Prostate gland (tissue), 2 donors: ENCODE results near the gene TMEM204. TPM values are rescaled to one million over a fixed set of nuclear protein-coding genes. Genes with fewer than 3 reads are reported as not detected.

Experiments used
- DNase-seq: peaks from one replicate; pipeline ENCODE4 v3.0.0-alpha.2; 2019; ENCODE audit warnings: low spot score
- H3K27ac ChIP-seq, 2 donors: fragments of 200-600 bp; sonication (generic); 2 replicates each; pipeline ENCODE4 v1.5.1; 2017 to 2019
- H3K27me3 ChIP-seq: fragments of 200-600 bp; sonication (generic); replicated peaks from 2 replicates; pipeline ENCODE4 v1.5.1; 2019; ENCODE audit not compliant: insufficient read depth
- H3K36me3 ChIP-seq, 2 donors: fragments of 200-600 bp; sonication (generic); 1 replicate in 1 of 2; 2 replicates in 1 of 2; pipeline versions ENCODE4 v1.5.1 to v1.8.1; 2017 to 2019
- H3K4me1 ChIP-seq: fragments of 200-600 bp; sonication (generic); replicated peaks from 2 replicates; pipeline ENCODE4 v1.5.1; 2019
- H3K4me3 ChIP-seq, 2 donors: fragments of 200-600 bp; sonication (generic); 2 replicates each; pipeline ENCODE4 v1.5.1; 2017 to 2019
- H3K9me3 ChIP-seq: fragments of 200-600 bp; sonication (generic); 2 replicates; pipeline ENCODE4 v1.5.1; 2017
- POLR2A ChIP-seq: fragments of 450-650 bp; IDR thresholded peaks from one replicate; pipeline ENCODE4 v1.6.1; 2016; ENCODE audit warnings: antibody characterized with exemption, mild to moderate bottlenecking
- POLR2AphosphoS5 ChIP-seq: sonication (generic); formaldehyde crosslinking; IDR thresholded peaks from one replicate; pipeline ENCODE4 v1.6.1; 2017; ENCODE audit warnings: antibody characterized with exemption
- WGBS: methylation state at CpG from one replicate; pipeline ENCODE4 v1.1.5; 2018; 5-methylcytosine and 5-hydroxymethylcytosine counted together
- intact Hi-C: fragments of 100-400 bp; cut with DNase I; formaldehyde crosslinking; loops from one replicate; pipeline ENCODE4 v1.14.2; 2022
- total RNA-seq, 2 donors: library from RNA; depleted of rRNA; stranded (reverse); fragments of >200 nt; gene quantifications; one replicate each; pipeline ENCODE4 v1.1.0, GENCODE V29; 2016
- TF ChIP-seq, protein P1 (sequence below), 4 experiments: fragments of 200-600 bp in 2 of 4; fragments of 450-650 bp in 2 of 4; sonication (generic) in 2 of 4; IDR thresholded peaks; 1 replicate in 3 of 4; 2 replicates in 1 of 4; pipeline ENCODE4 v1.5.1; 2016 to 2019; ENCODE audit warnings: antibody characterized with exemption in 4 of 4, mild to moderate bottlenecking in 2 of 4, moderate library complexity in 2 of 4

The TMEM204 gene
- total RNA-seq = 10 to 100 TPM; 20.7 to 33.9 TPM

DNA sequence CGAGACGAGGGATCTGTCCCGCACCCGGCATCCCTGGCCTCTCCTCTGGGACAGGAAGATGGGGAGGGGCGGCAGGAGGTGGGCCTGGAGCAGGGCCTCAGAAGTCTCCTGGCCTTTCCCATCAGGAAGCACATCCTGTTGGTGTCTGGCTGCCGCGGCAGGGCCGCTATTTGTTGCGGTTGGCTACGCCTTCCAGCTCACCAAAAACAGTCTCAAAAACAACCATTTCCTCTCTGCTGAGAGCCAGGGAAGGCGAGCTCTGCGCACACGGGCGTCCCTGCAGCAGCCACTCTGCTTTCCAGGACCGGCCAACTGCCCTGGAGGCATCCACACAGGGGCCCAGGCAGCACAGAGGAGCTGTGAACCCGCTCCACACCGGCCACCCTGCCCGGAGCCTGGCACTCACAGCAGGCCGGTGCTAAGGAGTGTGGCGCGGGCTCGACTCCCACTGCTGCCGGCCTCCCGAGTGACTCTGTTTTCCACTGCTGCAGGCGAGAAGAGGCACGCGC lies at the start of gene TMEM204:
TMEM204 (plus strand) TSS at position 224 of the 509 bp plus-strand sequence. CDS start 610 bp downstream, outside the sequence.
- H3K36me3 ChIP-seq = peaks cover 0 to 6% of the 10 kb centered on the region in 2 donors
- no peak for DNase-seq
- no peaks in the 10 kb centered on the region for H3K27me3 ChIP-seq
- H3K4me3 ChIP-seq = peak within 1 kb of the TSS; percentile 36 to 39
- no peaks in the 10 kb centered on the region for H3K4me1 ChIP-seq
- no peaks in the 10 kb centered on the region for H3K9me3 ChIP-seq
- TF ChIP-seq POLR2AphosphoS5 = peak; percentile 41
- TF ChIP-seq, protein P1, sequence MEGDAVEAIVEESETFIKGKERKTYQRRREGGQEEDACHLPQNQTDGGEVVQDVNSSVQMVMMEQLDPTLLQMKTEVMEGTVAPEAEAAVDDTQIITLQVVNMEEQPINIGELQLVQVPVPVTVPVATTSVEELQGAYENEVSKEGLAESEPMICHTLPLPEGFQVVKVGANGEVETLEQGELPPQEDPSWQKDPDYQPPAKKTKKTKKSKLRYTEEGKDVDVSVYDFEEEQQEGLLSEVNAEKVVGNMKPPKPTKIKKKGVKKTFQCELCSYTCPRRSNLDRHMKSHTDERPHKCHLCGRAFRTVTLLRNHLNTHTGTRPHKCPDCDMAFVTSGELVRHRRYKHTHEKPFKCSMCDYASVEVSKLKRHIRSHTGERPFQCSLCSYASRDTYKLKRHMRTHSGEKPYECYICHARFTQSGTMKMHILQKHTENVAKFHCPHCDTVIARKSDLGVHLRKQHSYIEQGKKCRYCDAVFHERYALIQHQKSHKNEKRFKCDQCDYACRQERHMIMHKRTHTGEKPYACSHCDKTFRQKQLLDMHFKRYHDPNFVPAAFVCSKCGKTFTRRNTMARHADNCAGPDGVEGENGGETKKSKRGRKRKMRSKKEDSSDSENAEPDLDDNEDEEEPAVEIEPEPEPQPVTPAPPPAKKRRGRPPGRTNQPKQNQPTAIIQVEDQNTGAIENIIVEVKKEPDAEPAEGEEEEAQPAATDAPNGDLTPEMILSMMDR (IDR thresholded peaks at IDR 0.05) = no peak
- intact Hi-C loops = loop anchor here (5.0 kb wide), 1 partner anchor 79 kb away; the partner anchor contains the start of genes CRAMP1 and IFT140
- H3K27ac ChIP-seq = peak within 1 kb of the TSS; percentile 81 to 87
- 59% methylated on average over 27 of the region's 27 CpGs for WGBS

DNA sequence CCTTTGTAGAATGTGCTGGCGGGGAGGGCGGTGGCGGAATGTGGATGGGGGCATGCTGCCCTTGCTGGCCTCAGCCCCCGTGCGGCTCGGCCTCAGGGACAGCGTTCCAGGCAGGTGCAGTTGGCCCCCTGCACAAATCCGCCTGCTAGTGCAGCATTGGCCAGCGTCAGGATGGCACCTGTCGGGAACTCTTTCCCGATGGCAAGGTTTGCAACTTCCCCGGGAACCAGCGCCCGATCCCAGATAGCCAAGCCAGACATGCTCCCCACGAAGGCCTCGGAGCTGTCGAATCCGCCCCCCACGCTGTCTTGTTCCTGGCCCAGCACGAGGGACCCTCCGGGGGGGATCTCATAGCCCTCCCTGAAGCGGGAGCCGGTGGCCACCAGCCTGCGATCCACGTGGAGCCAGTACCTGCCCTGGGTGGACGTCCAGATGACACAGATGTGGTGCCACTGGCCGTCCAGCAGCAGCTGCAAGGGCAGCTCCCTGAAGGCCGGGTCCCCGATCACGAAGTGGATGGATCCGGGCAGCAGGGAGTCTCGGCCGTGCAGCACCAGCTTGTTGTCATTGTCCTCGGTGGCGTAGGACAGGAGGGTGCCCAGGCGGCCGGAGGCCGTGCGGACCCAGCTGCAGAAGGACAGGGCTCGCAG lies 47.5 kb upstream of the TMEM204 start:
- no peaks in the 10 kb centered on the region for H3K4me1 ChIP-seq
- intact Hi-C loops = no loop called here
- TF ChIP-seq POLR2A (no peak), POLR2AphosphoS5 (no peak)
- TF ChIP-seq, protein P1 (IDR thresholded peaks at IDR 0.05) = no peak
- H3K36me3 ChIP-seq = no peaks in the 10 kb centered on the region
- no peak overlapping the region for H3K4me3 ChIP-seq
- H3K27ac ChIP-seq = no peak overlapping the region
- DNase-seq = no peak
- no peaks in the 10 kb centered on the region for H3K9me3 ChIP-seq
- 93% methylated on average over 39 of the region's 40 CpGs for WGBS
- no peaks in the 10 kb centered on the region for H3K27me3 ChIP-seq

DNA sequence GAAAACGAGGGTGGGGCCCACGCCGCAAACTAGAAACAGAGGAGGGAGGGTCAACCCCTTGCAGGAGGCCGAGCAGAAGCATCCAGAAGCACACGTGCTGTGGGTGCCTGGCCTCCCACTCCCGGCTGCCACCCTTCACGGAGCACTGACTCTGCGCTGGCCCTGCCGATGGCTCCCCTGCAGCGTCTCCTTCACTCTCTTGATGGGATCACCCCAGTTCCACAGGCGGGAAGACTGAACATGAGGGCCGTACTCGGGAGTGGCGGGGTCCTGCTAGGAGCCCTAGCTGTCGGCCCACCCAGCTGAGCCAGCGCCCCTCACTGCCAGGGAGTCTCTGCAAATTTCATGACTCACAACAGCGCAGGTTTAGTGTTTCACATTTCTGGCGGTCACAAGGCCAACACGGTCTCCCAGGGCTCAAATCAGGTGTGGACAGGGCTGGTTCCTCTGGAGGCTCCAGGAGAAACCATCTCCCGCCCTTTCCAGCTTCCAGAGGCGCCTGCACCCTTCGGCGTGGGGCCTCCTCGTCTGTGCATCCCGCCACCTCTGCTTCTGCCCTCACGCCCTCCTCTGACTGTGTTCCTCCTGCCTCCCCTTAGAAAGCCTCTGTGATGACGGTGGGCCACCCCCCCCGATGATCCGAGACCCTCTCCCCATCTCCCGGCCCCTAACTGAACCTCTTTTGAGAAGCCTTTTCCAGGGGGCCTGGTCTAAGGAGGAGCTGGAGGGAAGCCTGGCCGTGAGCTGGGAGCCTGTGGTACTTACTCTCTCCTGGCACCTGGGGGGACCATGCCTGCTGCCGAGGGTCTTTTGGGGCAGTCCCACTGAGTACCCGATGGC lies 46.7 kb upstream of the TMEM204 start:
- Histone ChIP-seq H3K27ac (no peak overlapping the region), H3K27me3 (no peaks in the 10 kb centered on the region), H3K36me3 (no peaks in the 10 kb centered on the region), H3K4me1 (no peaks in the 10 kb centered on the region), H3K4me3 (no peak overlapping the region), H3K9me3 (no peaks in the 10 kb centered on the region)
- WGBS = 78% methylated on average over 33 of the region's 33 CpGs
- TF ChIP-seq, protein P1 (IDR thresholded peaks at IDR 0.05) = no peak
- no peak for TF ChIP-seq POLR2A
- intact Hi-C loops = no loop called here
- no peak for DNase-seq

DNA sequence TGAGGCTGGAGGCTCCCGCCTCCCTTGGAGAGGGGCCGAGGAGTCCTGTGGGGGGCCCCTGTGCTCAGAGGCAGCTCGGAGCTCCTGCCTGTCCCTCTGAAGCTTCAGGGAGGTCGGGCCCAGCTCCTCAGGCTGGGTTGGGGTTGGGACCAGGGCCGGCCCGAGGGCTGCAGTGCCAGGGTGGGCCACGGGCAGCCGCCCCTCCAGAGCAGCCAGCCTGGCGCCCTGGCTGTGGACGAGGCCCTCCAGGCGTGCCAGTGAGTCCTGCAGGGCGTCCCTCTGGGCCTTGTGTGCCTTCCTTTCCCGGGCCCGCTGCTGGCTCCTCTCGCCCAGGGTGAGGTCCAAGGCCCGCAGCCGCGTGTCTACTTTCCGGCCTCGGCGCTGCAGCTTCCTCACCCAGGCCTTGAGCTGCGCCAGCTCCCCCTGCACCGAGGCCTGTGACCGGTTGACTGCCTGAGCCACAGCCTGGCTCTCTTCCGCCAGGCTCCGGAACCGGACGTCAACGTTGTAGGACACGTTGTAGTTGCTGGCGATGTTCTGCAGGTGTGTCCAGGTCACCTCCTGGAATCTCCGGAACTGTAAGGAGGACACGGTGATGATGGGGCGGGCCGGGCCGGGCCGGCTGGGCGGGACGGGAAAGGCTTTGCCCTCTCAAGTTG lies 45.9 kb upstream of the TMEM204 start:
- 92% methylated on average over 33 of the region's 39 CpGs for WGBS
- no peaks in the 10 kb centered on the region for H3K9me3 ChIP-seq
- H3K4me3 ChIP-seq = no peak overlapping the region
- no peaks in the 10 kb centered on the region for H3K27me3 ChIP-seq
- TF ChIP-seq POLR2A (no peak), POLR2AphosphoS5 (no peak)
- TF ChIP-seq, protein P1 (IDR thresholded peaks at IDR 0.05) = no peak
- DNase-seq = no peak
- no peak overlapping the region for H3K27ac ChIP-seq
- intact Hi-C loops = no loop called here
- H3K4me1 ChIP-seq = no peaks in the 10 kb centered on the region
- H3K36me3 ChIP-seq = no peaks in the 10 kb centered on the region
